Stimulated activated CD4-positive, alpha-beta T cell treated with anti-CD3 and anti-CD28 coated beads, Interleukin-2, amount 100 ng/mL, for 4 hours (primary cell): ENCODE measurements around the gene PITHD1.
"Not testable (repeated sequence)": the region's sequence is repeated elsewhere in the genome, so short reads cannot be mapped to it uniquely, and the experiment has no call there.

Experiments
- DNase-seq: peaks from one replicate; pipeline ENCODE4 v3.0.0-alpha.2; 2020; ENCODE audit warnings: low read depth

Gene PITHD1

GRCh38 chr1:23774174-23774880, 3.9 kb upstream of the PITHD1 start:
- no peak for DNase-seq

- DNase-seq, result no peak
Measured at GRCh38 chr1:23776217-23776616, 2.0 kb upstream of the PITHD1 start.

GRCh38 chr1:23779826-23780371, 1.7 kb downstream of the PITHD1 start:
- DNase-seq, result no peak

- not testable (repeated sequence) for DNase-seq
Measured at GRCh38 chr1:23783141-23783540, 4.9 kb downstream of the PITHD1 start.

- no peak for DNase-seq
Measured at GRCh38 chr1:23784846-23785245, 6.6 kb downstream of the PITHD1 start.

GRCh38 chr1:23787701-23788100, 9.5 kb downstream of the PITHD1 start:
- no peak for DNase-seq

- DNase-seq, result no peak
Measured at GRCh38 chr1:23788695-23789094, 10.5 kb downstream of the PITHD1 start.

- DNase-seq, result peak; percentile 79
Measured at GRCh38 chr1:23790696-23791515, 12.7 kb downstream of the PITHD1 start, which contains the start of gene LYPLA2. LYPLA2 (plus strand) TSS chr1:23791145; CDS start chr1:23792683, 1,538 bp downstream.

- no peak for DNase-seq
Measured at GRCh38 chr1:23791516-23792047, 13.4 kb downstream of the PITHD1 start.

- no peak for DNase-seq
Measured at GRCh38 chr1:23792151-23792945, 14.1 kb downstream of the PITHD1 start.

GRCh38 chr1:23793018-23793781, 15.0 kb downstream of the PITHD1 start:
- DNase-seq, result no peak

GRCh38 chr1:23793861-23794731, 15.9 kb downstream of the PITHD1 start:
- DNase-seq, result no peak

- DNase-seq, result not testable (repeated sequence)
Measured at GRCh38 chr1:23794732-23795182, 16.5 kb downstream of the PITHD1 start.

- DNase-seq, result no peak
Measured at GRCh38 chr1:23795676-23796465, 17.7 kb downstream of the PITHD1 start.

- no peak for DNase-seq
Measured at GRCh38 chr1:23796466-23797271, 18.5 kb downstream of the PITHD1 start.

GRCh38 chr1:23797478-23798448, 19.5 kb downstream of the PITHD1 start:
- no peak for DNase-seq

- DNase-seq, result no peak
Measured at GRCh38 chr1:23798662-23799142, 20.5 kb downstream of the PITHD1 start.
